Large intestine (tissue), 3 donors: Measurements from ENCODE around the gene PDE3A. TPM values are rescaled to one million over a fixed set of nuclear protein-coding genes. Genes with fewer than 3 reads are reported as not detected.
A peak's percentile ranks its signal among the peaks of the same experiment; 100 is the strongest.

Experiments used
- DNase-seq, 2 donors: peaks; one replicate each; pipeline versions ENCODE4 v3.0.0 to v3.0.0-alpha.2; 2013
- H3K27ac ChIP-seq: one replicate; pipeline ENCODE4 v1.5.1; 2013; ENCODE audit warnings: low read length
- H3K27me3 ChIP-seq: 2 replicates; pipeline ENCODE4 v1.6.1; 2013; ENCODE audit warnings: low read length; ENCODE audit not compliant: control insufficient read depth, insufficient read depth
- H3K36me3 ChIP-seq: 2 replicates; pipeline ENCODE4 v1.6.1; 2013; ENCODE audit warnings: low read length; ENCODE audit not compliant: control insufficient read depth, insufficient read depth
- H3K4me1 ChIP-seq: one replicate; pipeline ENCODE4 v1.6.1; 2013; ENCODE audit warnings: low read length; ENCODE audit not compliant: control insufficient read depth, insufficient read depth
- H3K4me3 ChIP-seq: one replicate; pipeline ENCODE4 v1.5.1; 2013; ENCODE audit warnings: low read length
- H3K9me3 ChIP-seq: one replicate; pipeline ENCODE4 v1.6.1; 2013; ENCODE audit warnings: mild to moderate bottlenecking, low read depth, low read length, moderate library complexity; ENCODE audit not compliant: control insufficient read depth
- WGBS: methylation state at CpG from one replicate; pipeline ENCODE4 v1.1.5; 2013; ENCODE audit warnings: low lambda C conversion rate; ENCODE audit not compliant: insufficient coverage; 5-methylcytosine and 5-hydroxymethylcytosine counted together
- polyA plus RNA-seq: library from polyadenylated mRNA; unstranded; fragments of 120-200 nt; gene quantifications from one replicate; pipeline ENCODE4 v1.2.1, GENCODE V29; 2013

Gene PDE3A
- polyA plus RNA-seq, 1 donor = 62.0 TPM

DNA sequence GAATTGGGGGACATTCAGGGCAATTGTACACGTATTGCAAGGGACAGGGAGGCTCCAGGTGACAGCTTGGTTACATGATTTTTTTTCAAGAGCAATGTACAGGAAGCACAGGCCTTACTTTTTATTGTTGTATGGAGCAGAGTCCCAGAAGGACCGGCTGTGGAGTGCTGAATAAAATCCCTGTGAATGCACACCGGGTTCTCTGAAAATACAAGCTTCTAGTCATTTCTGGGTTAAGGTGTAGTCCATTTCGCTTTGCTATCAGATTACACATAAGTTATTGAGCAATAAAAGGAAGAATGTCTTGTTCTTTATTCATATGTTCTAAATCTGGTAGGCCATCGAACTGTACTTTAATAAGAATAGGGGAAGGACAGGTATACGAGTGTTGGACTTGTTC lies 52.2 kb downstream of the PDE3A start:
- Histone ChIP-seq H3K27me3 (no peaks in the 10 kb centered on the region), H3K4me1 (peaks cover 25% of the 10 kb centered on the region), H3K4me3 (no peak overlapping the region), H3K27ac (peak overlapping the region; percentile 29), H3K36me3 (peaks cover 2% of the 10 kb centered on the region), H3K9me3 (no peaks in the 10 kb centered on the region)
- WGBS = 19% methylated on average over 3 of the region's 6 CpGs
- peak; percentile 28 to 76 for DNase-seq

DNA sequence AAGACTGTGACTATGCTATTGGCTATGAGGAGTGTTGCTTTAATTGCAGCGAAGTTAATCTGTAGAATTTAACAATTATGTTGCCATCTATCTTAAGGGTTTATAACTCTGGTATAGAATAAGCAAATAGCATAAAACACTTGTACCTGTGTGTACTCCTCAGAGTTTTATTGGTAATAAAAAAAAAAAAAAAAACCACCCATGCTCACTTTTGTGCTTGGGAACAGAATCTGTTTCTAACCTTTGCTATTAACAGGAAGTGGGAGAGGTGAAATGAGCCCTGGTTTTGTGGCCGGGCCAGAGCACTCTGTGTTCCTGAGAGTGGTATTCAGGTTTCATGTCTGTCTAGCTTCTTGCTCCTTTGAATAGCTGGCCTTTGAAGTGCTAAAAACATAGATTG lies 53.1 kb downstream of the PDE3A start:
- WGBS = 0% methylated on average over 1 of the region's 2 CpGs
- no peaks in the 10 kb centered on the region for H3K9me3 ChIP-seq
- H3K36me3 ChIP-seq = peaks cover 2% of the 10 kb centered on the region
- no peak overlapping the region for H3K4me3 ChIP-seq
- peaks cover 25% of the 10 kb centered on the region for H3K4me1 ChIP-seq
- DNase-seq = peak; percentile 26 to 67
- peak overlapping the region; percentile 29 for H3K27ac ChIP-seq
- H3K27me3 ChIP-seq = no peaks in the 10 kb centered on the region

- peak in 1 of 2 donors; percentile 37 for DNase-seq
- WGBS = no CpG with 5 or more reads among the region's 3 CpGs
- H3K27ac ChIP-seq = peak overlapping the region; percentile 50
- peaks cover 2% of the 10 kb centered on the region for H3K36me3 ChIP-seq
- peaks cover 22% of the 10 kb centered on the region for H3K4me1 ChIP-seq
- no peak overlapping the region for H3K4me3 ChIP-seq
- no peaks in the 10 kb centered on the region for H3K27me3 ChIP-seq
- no peaks in the 10 kb centered on the region for H3K9me3 ChIP-seq
These were observed 55.2 kb downstream of the PDE3A start for GRCh38 chr12:20423557-20423956.

DNA sequence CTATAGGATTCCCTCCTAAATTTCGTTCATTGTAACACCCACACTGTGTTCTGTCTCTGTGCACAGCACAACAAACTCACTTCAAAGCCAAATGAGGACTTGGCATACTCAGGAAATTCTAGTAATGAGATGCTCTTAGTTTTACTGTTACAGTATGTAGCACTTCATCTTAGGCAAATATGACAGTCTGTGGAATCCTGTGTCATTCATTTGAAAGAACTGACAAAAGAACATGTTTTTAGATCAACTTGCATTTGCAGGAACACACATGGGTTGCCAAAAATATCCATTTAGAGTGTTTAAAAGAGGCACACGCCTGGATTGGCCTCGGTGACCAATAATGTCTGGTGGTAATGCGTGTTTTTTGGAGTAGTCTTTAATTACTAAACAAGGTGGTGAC lies 56.5 kb downstream of the PDE3A start:
- Histone ChIP-seq H3K27ac (no peak overlapping the region), H3K9me3 (no peaks in the 10 kb centered on the region), H3K36me3 (peaks cover 2% of the 10 kb centered on the region), H3K4me1 (peaks cover 22% of the 10 kb centered on the region), H3K27me3 (no peaks in the 10 kb centered on the region), H3K4me3 (no peak overlapping the region)
- WGBS = no CpG with 5 or more reads among the region's 4 CpGs
- no peak for DNase-seq

DNA sequence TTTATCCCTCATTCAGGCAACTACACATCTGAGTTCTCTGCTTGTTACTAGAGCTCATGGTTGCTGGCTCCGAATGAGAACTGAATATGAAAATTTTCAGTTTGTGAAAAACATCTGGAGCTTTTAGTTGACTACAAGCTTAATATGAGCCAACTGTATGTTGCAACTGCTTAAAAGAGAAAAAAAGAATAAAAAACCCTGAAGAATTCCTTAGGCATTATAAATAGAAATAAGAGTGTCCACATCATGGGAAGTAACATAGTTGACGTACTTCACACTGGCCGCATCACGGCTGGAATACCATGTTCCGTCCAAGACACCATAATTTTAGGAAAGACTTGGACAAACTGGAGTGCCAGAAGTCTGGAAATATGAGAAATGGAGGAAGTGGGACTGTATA lies 57.9 kb downstream of the PDE3A start:
- no peak for DNase-seq
- Histone ChIP-seq H3K9me3 (no peaks in the 10 kb centered on the region), H3K27ac (no peak overlapping the region), H3K27me3 (no peaks in the 10 kb centered on the region), H3K4me3 (no peak overlapping the region), H3K4me1 (peaks cover 12% of the 10 kb centered on the region), H3K36me3 (peaks cover 2% of the 10 kb centered on the region)
- 93% methylated on average over 2 of the region's 5 CpGs for WGBS

GRCh38 chr12:20426957-20427356 lies 58.6 kb downstream of the PDE3A start:
- Histone ChIP-seq H3K27me3 (no peaks in the 10 kb centered on the region), H3K36me3 (peaks cover 2% of the 10 kb centered on the region), H3K4me3 (no peak overlapping the region), H3K9me3 (no peaks in the 10 kb centered on the region), H3K27ac (no peak overlapping the region), H3K4me1 (peaks cover 4% of the 10 kb centered on the region)
- DNase-seq = no peak
- WGBS = 78% methylated on average over 3 of the region's 3 CpGs

DNA sequence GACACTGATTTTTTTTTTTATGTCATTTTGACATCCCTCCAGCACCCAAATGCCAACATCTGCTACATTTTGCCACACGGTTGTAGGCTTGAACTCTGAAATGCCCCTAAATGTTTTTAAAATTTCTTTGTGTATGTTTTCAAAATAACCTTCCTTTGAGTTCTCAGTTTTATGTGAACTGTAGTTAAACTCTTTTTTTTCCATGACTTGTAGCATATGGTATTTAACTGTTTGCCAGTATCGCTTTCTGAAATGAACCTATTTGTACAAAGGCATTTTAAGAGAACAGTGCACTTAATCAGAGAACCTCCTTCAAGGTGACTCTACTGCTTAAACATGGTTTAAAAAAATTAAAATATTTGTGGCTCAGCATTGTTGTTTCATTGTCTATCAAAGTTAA lies 61.5 kb downstream of the PDE3A start:
- Histone ChIP-seq H3K4me3 (no peak overlapping the region), H3K27ac (no peak overlapping the region), H3K36me3 (no peaks in the 10 kb centered on the region), H3K4me1 (peaks cover 8% of the 10 kb centered on the region), H3K27me3 (no peaks in the 10 kb centered on the region), H3K9me3 (no peaks in the 10 kb centered on the region)
- no peak for DNase-seq
- WGBS = 77% methylated on average over 2 of the region's 2 CpGs

GRCh38 chr12:20432290-20432689 lies 64.0 kb downstream of the PDE3A start:
- no peak for DNase-seq
- Histone ChIP-seq H3K27ac (no peak overlapping the region), H3K4me1 (peaks cover 26% of the 10 kb centered on the region), H3K4me3 (no peak overlapping the region), H3K36me3 (no peaks in the 10 kb centered on the region), H3K9me3 (no peaks in the 10 kb centered on the region), H3K27me3 (no peaks in the 10 kb centered on the region)
- WGBS = 29% methylated on average over 1 of the region's 1 CpG

- Histone ChIP-seq H3K27me3 (no peaks in the 10 kb centered on the region), H3K27ac (no peak overlapping the region), H3K4me1 (peaks cover 30% of the 10 kb centered on the region)
These were observed 66.7 kb downstream of the PDE3A start for GRCh38 chr12:20434996-20435395.

DNA sequence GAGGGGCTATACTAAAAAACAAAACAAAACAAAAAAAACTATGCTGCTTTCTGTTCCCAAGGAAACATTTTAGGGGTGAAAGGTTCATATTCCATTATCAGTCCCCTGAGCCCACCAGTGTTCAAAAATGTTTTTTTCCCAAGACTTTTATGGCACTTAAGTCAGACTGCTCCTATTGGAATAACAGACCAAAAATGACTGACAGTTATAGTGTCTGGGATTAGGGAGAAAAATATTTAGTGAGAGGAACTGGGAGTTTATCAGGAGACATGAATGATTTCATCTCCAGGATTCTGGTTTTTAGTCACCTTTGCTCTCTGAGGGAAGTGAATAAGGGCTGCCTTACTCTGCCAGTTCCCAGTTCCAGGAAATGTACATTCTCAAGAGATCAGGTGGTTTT lies 68.0 kb downstream of the PDE3A start:
- Histone ChIP-seq H3K27me3 (no peaks in the 10 kb centered on the region), H3K4me3 (no peak overlapping the region), H3K27ac (peak overlapping the region; percentile 43), H3K9me3 (no peaks in the 10 kb centered on the region), H3K36me3 (no peaks in the 10 kb centered on the region), H3K4me1 (peaks cover 32% of the 10 kb centered on the region)
- peak; percentile 32 to 72 for DNase-seq

More at GRCh38 chr12:20434996-20435395, 66.7 kb downstream of the PDE3A start:
- 100% methylated on average over 2 of the region's 3 CpGs for WGBS
- no peak for DNase-seq
- no peaks in the 10 kb centered on the region for H3K9me3 ChIP-seq
- H3K4me3 ChIP-seq = no peak overlapping the region
- H3K36me3 ChIP-seq = no peaks in the 10 kb centered on the region

GRCh38 chr12:20438299-20438779 lies 70.0 kb downstream of the PDE3A start:
- Histone ChIP-seq H3K27ac (no peak overlapping the region), H3K4me3 (no peak overlapping the region), H3K4me1 (peaks cover 35% of the 10 kb centered on the region), H3K27me3 (no peaks in the 10 kb centered on the region), H3K9me3 (no peaks in the 10 kb centered on the region), H3K36me3 (no peaks in the 10 kb centered on the region)
- DNase-seq = no peak
- WGBS = no CpG with 5 or more reads among the region's 2 CpGs
